BLaER1 treated with 17β-estradiol and CSF1 and Interleukin-3, amounts not matched to agents 10 nM and 100 nM (cell line): Measurements from ENCODE around the gene SLC6A20.

ENCODE experiments used
- H3K27ac ChIP-seq, 11 experiments: shearing (Covaris generic); formaldehyde crosslinking; 2 replicates each; pipeline ENCODE4 v1.8.1; 2022
- H3K27me3 ChIP-seq, 11 experiments: shearing (Covaris generic); formaldehyde crosslinking; 2 replicates each; pipeline ENCODE4 v1.8.1; 2022
- H3K36me3 ChIP-seq, 11 experiments: shearing (Covaris generic); formaldehyde crosslinking; 2 replicates each; pipeline ENCODE4 v1.8.1; 2022
- H3K4me1 ChIP-seq, 10 experiments: shearing (Covaris generic); formaldehyde crosslinking; 2 replicates each; pipeline ENCODE4 v1.8.1; 2022
- H3K4me2 ChIP-seq, 11 experiments: shearing (Covaris generic); formaldehyde crosslinking; 2 replicates each; pipeline ENCODE4 v1.8.1; 2022
- H3K4me3 ChIP-seq, 10 experiments: shearing (Covaris generic); formaldehyde crosslinking; 2 replicates each; pipeline ENCODE4 v1.8.1; 2022
- H3K9ac ChIP-seq, 11 experiments: shearing (Covaris generic); formaldehyde crosslinking; 2 replicates each; pipeline ENCODE4 v1.8.1; 2022
- H3K9me3 ChIP-seq, 11 experiments: shearing (Covaris generic); formaldehyde crosslinking; replicated peaks in 1 of 11; 2 replicates each; pipeline ENCODE4 v1.8.1; 2022
- H4K20me1 ChIP-seq, 11 experiments: shearing (Covaris generic); formaldehyde crosslinking; 2 replicates each; pipeline ENCODE4 v1.8.1; 2022
- Cebpa-rat ChIP-seq, 11 experiments: shearing (Covaris generic); IDR thresholded peaks; 2 replicates each; pipeline ENCODE4 v1.8.1; 2022

The SLC6A20 gene

DNA sequence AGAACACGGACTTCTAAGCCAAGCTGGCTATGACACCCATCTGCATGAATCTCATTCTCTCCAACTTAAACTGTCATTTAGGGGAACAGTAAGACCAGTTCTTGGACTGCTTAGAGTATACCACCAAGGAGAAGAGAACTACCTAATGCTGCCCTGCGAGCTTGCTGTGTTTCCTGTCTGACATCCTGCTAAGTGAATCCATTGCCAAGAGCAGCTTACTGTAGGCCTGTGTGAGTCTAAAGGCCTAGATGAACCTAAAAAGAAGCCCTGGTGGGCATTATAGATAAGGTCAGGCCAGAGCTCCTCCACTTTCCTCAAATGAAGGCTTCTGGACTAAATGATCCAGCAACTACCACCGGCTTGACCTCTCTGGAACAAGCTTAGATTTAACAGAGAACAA is 30.6 kb upstream of the SLC6A20 start:
- Histone ChIP-seq H3K27ac (no peak overlapping the region), H3K36me3 (peaks cover 27 to 98% (median 73%) of the 10 kb centered on the region in 11 experiments; a peak in 21 of 22 replicates), H4K20me1 (no peaks in the 10 kb centered on the region), H3K9ac (no peak overlapping the region), H3K27me3 (no peaks in the 10 kb centered on the region), H3K4me1 (no peaks in the 10 kb centered on the region), H3K4me2 (no peak overlapping the region), H3K4me3 (no peak overlapping the region), H3K9me3 (no peaks in the 10 kb centered on the region)
- no peak for TF ChIP-seq Cebpa-rat (IDR thresholded peaks at IDR 0.05)

- Histone ChIP-seq H3K27ac (no peak overlapping the region), H3K9me3 (no peaks in the 10 kb centered on the region), H3K4me1 (no peaks in the 10 kb centered on the region), H3K36me3 (peaks cover 21 to 98% (median 71%) of the 10 kb centered on the region in 11 experiments; a peak in 21 of 22 replicates), H4K20me1 (no peaks in the 10 kb centered on the region), H3K4me3 (no peak overlapping the region), H3K27me3 (no peaks in the 10 kb centered on the region), H3K4me2 (no peak overlapping the region), H3K9ac (no peak overlapping the region)
- TF ChIP-seq Cebpa-rat (IDR thresholded peaks at IDR 0.05), result no peak
These were observed 30.0 kb upstream of the SLC6A20 start for GRCh38 chr3:45826321-45826720.

GRCh38 chr3:45821127-45821526 is 24.8 kb upstream of the SLC6A20 start:
- H4K20me1 ChIP-seq, result no peaks in the 10 kb centered on the region
- no peak overlapping the region for H3K9ac ChIP-seq
- peaks cover 0 to 11% (median 5%) of the 10 kb centered on the region in 10 experiments; a peak in 7 of 20 replicates for H3K4me1 ChIP-seq
- no peak overlapping the region for H3K4me2 ChIP-seq
- TF ChIP-seq Cebpa-rat (IDR thresholded peaks at IDR 0.05), result no peak
- H3K27ac ChIP-seq, result no peak overlapping the region
- H3K9me3 ChIP-seq, result peaks cover 11 to 28% (median 16%) of the 10 kb centered on the region in 11 experiments; a peak in 20 of 22 replicates
- no peaks in the 10 kb centered on the region for H3K27me3 ChIP-seq
- H3K36me3 ChIP-seq, result peaks cover 0 to 67% (median 32%) of the 10 kb centered on the region in 11 experiments; a peak in 20 of 22 replicates
- no peak overlapping the region for H3K4me3 ChIP-seq

DNA sequence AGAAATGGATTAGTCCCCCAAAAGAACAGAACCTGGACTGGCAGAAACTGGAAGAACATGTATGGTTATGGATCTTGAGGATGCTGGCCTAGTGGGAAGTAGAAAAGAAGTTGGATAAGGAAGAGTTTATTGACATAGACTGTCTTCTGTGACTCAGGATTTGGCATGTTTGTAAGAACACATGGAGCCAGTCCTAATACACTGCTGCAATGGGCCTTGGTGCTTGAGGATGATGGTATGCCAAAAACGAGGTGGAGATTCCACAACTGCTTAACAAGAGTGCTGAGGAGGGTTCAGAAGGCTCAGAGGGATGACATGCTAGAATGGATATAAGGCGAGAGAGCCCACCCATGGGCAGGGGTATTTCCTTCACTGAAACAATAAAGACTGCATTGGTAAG is 23.2 kb upstream of the SLC6A20 start:
- Histone ChIP-seq H3K27ac (no peak overlapping the region), H3K4me1 (peaks cover 0 to 11% (median 5%) of the 10 kb centered on the region in 10 experiments; a peak in 7 of 20 replicates), H3K27me3 (no peaks in the 10 kb centered on the region), H3K4me3 (no peak overlapping the region), H3K4me2 (no peak overlapping the region), H3K36me3 (peaks cover 0 to 52% (median 22%) of the 10 kb centered on the region in 11 experiments; a peak in 18 of 22 replicates), H3K9me3 (peaks cover 15 to 31% (median 20%) of the 10 kb centered on the region in 11 experiments; a peak in 20 of 22 replicates), H4K20me1 (no peaks in the 10 kb centered on the region), H3K9ac (no peak overlapping the region)
- TF ChIP-seq Cebpa-rat (IDR thresholded peaks at IDR 0.05), result no peak

GRCh38 chr3:45817831-45818522 is 21.6 kb upstream of the SLC6A20 start:
- Histone ChIP-seq H3K4me2 (peak overlapping the region in 6 of 11 experiments; percentile 8 to 41 (median 11); a peak in 5 of 22 replicates), H3K36me3 (peaks cover 0 to 42% (median 16%) of the 10 kb centered on the region in 11 experiments; a peak in 17 of 22 replicates), H4K20me1 (no peaks in the 10 kb centered on the region), H3K9ac (no peak overlapping the region), H3K4me1 (peaks cover 0 to 11% (median 5%) of the 10 kb centered on the region in 10 experiments; a peak in 7 of 20 replicates), H3K27me3 (no peaks in the 10 kb centered on the region), H3K9me3 (peaks cover 15 to 31% (median 20%) of the 10 kb centered on the region in 11 experiments; a peak in 20 of 22 replicates), H3K4me3 (no peak overlapping the region), H3K27ac (no peak overlapping the region)
- TF ChIP-seq Cebpa-rat (IDR thresholded peaks at IDR 0.05), result no peak

GRCh38 chr3:45816544-45816943 is 20.2 kb upstream of the SLC6A20 start:
- no peak overlapping the region for H3K27ac ChIP-seq
- peaks cover 0 to 11% (median 5%) of the 10 kb centered on the region in 10 experiments; a peak in 7 of 20 replicates for H3K4me1 ChIP-seq
- no peak overlapping the region for H3K4me3 ChIP-seq
- no peak overlapping the region for H3K4me2 ChIP-seq
- peaks cover 0 to 28% (median 7%) of the 10 kb centered on the region in 11 experiments; a peak in 7 of 22 replicates for H3K36me3 ChIP-seq
- H3K9me3 ChIP-seq, result peaks cover 15 to 31% (median 20%) of the 10 kb centered on the region in 11 experiments; a peak in 20 of 22 replicates
- no peak for TF ChIP-seq Cebpa-rat (IDR thresholded peaks at IDR 0.05)
- H4K20me1 ChIP-seq, result no peaks in the 10 kb centered on the region
- H3K27me3 ChIP-seq, result no peaks in the 10 kb centered on the region
- H3K9ac ChIP-seq, result no peak overlapping the region

DNA sequence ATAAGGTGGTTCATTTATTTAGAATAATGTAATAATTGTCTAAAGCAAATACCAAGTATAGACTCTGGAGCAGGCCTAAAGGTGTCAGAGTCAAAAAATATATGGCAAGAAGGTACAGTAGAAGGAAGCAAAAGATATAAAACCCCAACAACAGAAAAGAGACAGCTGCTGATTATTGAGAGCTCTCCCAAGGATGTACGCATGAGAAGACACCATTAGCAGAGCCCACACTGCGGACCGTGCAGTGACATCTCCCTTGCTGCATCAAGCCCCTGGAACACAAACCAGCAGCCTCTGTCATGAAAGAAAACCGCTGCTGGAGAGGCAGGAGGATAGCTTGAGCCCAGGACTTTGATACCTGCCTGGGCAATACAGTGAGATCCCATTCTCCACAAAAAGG is 18.0 kb upstream of the SLC6A20 start:
- Histone ChIP-seq H3K9me3 (peaks cover 12 to 31% (median 20%) of the 10 kb centered on the region in 11 experiments; a peak in 20 of 22 replicates), H3K36me3 (peaks cover 0 to 16% (median 0%) of the 10 kb centered on the region in 11 experiments; a peak in 5 of 22 replicates), H3K27ac (no peak overlapping the region), H3K4me1 (peaks cover 0 to 11% (median 5%) of the 10 kb centered on the region in 10 experiments; a peak in 7 of 20 replicates), H3K27me3 (no peaks in the 10 kb centered on the region), H4K20me1 (no peaks in the 10 kb centered on the region), H3K4me3 (no peak overlapping the region), H3K4me2 (no peak overlapping the region), H3K9ac (no peak overlapping the region)
- TF ChIP-seq Cebpa-rat (IDR thresholded peaks at IDR 0.05), result no peak

DNA sequence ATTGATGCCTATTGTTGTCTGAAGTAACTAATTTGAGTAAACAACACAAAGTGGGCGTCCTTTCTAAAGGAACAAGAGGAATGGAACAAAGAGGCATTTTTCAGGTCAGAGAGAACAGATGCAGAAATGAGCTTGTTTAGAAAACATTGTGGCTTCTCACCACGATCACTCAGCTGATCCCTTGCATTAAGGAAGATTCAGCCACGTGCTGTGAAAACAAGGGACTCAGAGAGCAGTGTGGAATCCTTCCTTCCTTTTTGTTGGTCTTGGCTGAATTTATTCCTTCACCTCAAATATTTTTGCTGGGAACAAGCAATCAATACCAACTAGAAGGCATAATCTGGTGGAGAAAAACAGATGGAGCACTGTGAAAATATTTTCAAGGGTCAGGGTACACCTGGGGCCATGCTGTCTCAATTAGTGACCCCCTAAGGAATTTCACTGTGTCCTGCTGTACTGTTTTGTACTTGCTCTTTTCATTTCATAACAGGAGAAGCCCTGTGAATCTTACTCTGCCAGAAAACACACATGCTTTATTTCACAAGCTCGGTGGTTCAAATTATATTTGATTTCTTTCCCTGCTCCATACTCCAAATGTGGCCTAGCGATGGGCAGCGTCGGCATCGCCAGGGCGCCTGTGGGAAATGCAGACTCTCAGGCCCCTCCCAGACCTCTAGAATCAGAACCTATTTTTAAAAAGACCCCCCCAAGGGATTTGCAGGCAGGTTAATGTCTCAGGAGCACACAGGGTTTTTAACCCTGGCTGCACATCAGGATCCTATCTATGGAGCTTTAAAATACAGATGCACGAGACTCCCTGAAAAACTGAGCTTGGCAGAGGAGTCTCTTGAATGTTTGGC is 11.6 kb upstream of the SLC6A20 start:
- no peak for TF ChIP-seq Cebpa-rat (IDR thresholded peaks at IDR 0.05)
- peaks cover 0 to 12% (median 7%) of the 10 kb centered on the region in 10 experiments; a peak in 6 of 20 replicates for H3K4me1 ChIP-seq
- peaks cover 0 to 8% (median 0%) of the 10 kb centered on the region in 11 experiments; a peak in 1 of 22 replicates for H3K9me3 ChIP-seq
- H3K4me3 ChIP-seq, result no peak overlapping the region
- H4K20me1 ChIP-seq, result no peaks in the 10 kb centered on the region
- no peaks in the 10 kb centered on the region for H3K36me3 ChIP-seq
- no peaks in the 10 kb centered on the region for H3K27me3 ChIP-seq
- H3K9ac ChIP-seq, result no peak overlapping the region
- H3K4me2 ChIP-seq, result peak overlapping the region in 2 of 11 experiments; percentile 18 to 20; a peak in 2 of 22 replicates
- H3K27ac ChIP-seq, result no peak overlapping the region

DNA sequence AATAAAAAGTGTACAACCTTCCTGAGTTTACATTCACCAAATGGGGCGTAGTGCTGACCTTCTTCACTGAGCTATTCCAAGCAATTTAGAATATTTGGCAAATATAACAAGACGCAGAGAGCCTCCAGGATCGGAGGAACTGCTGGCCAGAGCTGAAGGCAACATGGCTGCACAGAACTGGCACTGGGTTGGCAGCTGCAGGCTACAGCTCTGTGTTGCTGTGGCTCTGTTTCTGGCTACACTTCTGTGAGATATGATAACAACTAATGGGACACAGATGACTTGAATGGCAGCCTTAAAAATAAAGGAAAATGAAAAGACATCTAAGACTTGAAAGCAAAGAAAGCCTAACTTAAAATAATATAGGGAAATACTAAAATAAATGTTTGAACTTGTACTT is 10.8 kb upstream of the SLC6A20 start:
- Histone ChIP-seq H3K9ac (no peak overlapping the region), H3K9me3 (peaks cover 0 to 8% (median 0%) of the 10 kb centered on the region in 11 experiments; a peak in 1 of 22 replicates), H3K27ac (no peak overlapping the region), H4K20me1 (no peaks in the 10 kb centered on the region), H3K27me3 (no peaks in the 10 kb centered on the region), H3K36me3 (no peaks in the 10 kb centered on the region), H3K4me1 (peaks cover 0 to 14% (median 9%) of the 10 kb centered on the region in 10 experiments; a peak in 8 of 20 replicates), H3K4me2 (peak overlapping the region in 1 of 11 experiments; percentile 18; a peak in 1 of 22 replicates), H3K4me3 (no peak overlapping the region)
- no peak for TF ChIP-seq Cebpa-rat (IDR thresholded peaks at IDR 0.05)
